Hematopoietic multipotent progenitor cell (in vitro differentiated cells): Measurements from ENCODE around the gene STXBP4. TPM values are rescaled to one million over a fixed set of nuclear protein-coding genes. Genes with fewer than 3 reads are reported as not detected.
"Not testable (repeated sequence)": the region's sequence is repeated elsewhere in the genome, so short reads cannot be mapped to it uniquely, and the experiment has no call there.

Experiments used
- DNase-seq, 3 donors: peaks; one replicate each; pipeline ENCODE4 v3.0.0-alpha.2; 2011 to 2015; ENCODE audit warnings: low read depth in 2 of 3, low spot score in 2 of 3
- total RNA-seq: library from RNA; depleted of rRNA; stranded (reverse); fragments of >200 nt; gene quantifications from one replicate; pipeline ENCODE4 v1.2.3, GENCODE V29; 2012

The STXBP4 gene
- total RNA-seq, 1 donor = 3.5 TPM

- DNase-seq = no peak
Measured at GRCh38 chr17:55038291-55038690, 69.7 kb downstream of the STXBP4 start.

GRCh38 chr17:55040611-55041010 is 72.0 kb downstream of the STXBP4 start:
- no peak for DNase-seq

GRCh38 chr17:55053855-55054254 is 85.3 kb downstream of the STXBP4 start:
- peak in 1 of 3 donors; percentile 52 for DNase-seq

GRCh38 chr17:55054429-55054828 is 85.9 kb downstream of the STXBP4 start:
- no peak for DNase-seq

GRCh38 chr17:55056526-55056925 is 88.0 kb downstream of the STXBP4 start:
- DNase-seq = no peak

DNA sequence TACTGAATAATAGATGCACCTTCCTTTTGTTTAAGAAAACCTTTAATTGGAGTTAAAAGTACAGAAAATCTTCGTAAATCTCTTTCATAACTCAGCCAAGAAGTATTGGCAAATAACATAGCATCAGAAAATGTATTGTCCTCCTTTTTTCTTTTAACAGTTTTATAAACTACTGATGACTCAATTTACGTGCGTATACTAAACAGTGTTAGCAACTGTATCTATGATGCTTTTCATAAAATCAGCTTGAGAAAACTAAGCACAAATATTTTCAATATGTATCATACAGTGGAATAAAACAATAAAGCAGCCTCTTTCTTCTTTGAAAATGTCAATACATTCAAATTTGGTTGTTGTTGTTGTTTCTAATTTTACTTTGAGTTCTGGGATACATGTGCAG is 88.6 kb downstream of the STXBP4 start:
- DNase-seq = no peak

GRCh38 chr17:55059724-55060123 is 91.2 kb downstream of the STXBP4 start:
- DNase-seq = no peak

DNA sequence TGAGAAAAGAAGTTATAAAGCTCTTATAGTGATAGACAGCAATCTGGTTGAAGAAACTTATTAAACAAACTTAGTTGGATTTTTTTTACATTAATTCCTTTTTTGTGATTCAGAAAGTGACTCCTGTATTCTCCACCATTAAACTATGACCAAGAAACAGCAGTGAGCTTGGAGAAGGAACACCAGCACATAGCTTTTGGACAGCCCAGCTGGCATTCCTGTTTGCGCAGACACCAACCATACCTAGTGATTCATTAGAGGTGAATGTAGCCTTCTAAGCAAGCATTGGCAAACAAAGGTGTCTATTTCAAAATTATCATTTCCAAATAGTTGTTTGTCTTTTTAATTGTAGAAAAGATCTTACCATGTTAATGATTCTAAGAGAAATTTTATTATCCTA is 94.4 kb downstream of the STXBP4 start:
- DNase-seq = no peak

DNA sequence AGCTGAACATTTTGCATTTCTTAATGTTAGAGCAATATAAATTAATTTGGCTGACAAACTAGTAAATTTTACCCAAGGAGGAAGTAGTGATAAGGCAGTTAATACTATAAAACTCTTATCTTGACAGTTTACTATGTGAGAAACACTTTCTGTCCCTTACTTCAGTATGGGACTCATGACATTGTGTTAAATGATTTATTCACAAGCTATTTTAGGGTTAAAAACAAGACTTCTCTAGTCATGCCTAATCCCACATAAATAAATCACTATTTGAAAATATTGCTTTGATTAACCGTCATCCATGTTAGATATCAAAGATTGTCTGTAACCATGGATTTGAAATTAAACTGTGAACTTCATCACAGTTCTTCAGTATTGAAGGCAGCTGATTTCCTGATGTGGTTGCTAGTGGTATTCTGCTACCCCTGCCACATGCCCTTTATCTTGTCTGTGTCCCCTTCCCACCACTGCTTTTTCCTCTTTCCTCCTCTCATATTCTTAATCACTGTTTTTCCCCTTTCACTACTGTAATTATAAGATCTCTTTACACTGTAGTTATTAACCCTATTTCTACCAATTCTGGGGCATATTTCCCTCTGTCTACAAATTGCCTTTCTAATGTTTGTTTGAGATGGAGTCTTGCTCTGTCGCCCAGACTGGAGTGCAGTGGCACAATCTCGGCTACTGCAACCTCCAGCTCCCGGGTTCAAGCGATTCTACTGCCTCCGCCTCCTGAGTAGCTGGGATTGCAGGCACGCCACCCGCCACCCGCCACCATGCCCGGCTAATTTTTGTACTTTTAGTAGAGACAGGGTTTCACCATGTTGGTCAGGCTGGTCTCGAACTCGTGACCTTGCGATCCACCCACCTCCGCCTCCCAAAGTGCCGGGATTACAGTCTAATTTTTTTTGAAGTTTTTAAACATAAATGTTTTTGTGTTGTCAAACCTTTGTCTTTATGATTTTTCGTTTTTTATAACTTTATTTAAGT is 95.6 kb downstream of the STXBP4 start:
- peak in 2 of 3 donors; percentile 35 to 71 for DNase-seq

- DNase-seq = peak in 2 of 3 donors; percentile 56 to 73
Measured at GRCh38 chr17:55067697-55068439, 99.3 kb downstream of the STXBP4 start.

DNA sequence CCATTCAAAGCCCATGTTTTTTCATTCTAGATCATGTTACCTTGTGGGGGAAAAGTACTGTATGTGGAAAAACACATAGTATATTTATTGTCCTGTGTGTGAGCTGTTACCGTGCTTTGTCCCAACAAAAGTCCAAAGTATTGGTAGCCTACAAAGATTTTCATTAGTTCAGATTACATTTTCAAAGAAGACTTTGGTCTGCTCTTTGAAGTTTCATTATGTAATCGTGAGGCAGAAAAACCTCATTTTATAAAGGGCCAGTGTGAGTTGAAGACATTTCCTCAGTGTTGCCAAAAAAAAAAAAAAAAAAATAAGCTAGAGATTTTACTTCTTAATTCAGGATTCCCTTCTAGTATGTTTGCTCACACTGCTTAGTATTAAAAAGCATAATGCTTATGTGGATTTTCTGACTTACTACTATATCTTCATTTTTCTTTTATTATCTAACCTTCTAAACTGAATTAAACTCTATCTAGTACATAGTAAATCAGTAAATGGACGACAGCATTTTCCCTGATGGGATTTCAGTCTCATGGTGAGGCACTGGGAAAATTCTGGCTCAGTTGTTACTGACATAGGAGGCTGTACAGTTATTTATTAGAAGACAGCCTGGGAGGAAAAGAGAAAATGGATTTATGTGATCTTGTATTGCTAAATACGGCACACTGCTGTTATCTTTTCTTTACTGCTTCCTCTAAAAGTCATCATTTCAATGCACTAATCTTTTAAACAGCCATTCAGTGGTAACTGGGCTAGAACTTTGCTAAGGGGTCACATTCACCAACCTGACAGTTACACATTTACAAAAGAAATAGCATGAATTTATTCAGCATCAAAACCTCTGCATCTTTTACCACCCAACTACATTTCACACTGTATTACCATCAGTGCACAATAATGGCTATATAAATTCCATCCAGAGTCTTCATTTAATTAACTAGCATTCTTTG is 100.6 kb downstream of the STXBP4 start:
- DNase-seq = peak in 1 of 3 donors; percentile 49

DNA sequence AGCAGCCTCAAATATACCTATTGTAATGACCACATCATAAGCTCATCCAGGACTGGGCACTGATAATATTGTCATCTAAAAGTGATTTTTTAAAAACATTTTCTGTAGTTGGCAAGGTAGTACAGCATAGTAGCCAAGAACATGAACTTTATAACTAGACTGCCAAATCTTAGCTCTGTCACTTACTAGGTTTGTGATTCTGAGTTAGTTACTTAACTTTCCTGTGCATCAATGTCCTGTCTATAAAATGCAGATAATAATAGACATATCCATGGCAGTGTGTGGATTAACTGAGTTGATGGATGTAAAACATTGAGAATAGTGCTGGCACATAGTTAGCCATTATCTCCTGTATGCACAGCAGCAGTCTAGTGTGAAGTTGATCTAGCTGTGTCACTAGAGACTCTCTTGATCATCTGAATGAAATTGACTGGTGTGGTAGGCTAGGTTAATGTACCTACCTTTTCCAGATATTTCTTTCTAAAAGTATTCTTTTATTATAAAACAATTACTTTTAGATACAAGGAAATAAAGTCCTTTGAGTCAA is 101.5 kb downstream of the STXBP4 start:
- DNase-seq = no peak

- DNase-seq = peak in 1 of 3 donors; percentile 46
Measured at GRCh38 chr17:55072898-55073297, 104.3 kb downstream of the STXBP4 start.

DNA sequence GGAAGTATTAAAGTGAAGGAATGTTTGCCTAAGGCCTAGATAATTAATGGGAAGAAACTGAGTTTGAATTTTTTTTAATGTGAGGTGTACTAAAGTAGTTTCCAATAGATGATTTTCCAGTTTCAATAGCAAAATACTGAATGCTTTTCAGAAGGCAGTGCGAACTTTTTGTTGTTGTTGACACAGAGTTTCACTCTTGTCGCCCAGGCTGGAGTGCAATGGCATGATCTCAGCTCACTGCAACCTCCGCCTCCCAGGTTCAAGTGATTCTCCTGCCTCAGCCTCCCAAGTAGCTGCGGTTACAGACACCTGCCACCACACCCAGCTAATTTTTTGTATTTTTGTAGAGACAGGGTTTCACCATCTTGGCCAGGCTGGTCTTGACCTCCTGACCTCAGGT is 104.9 kb downstream of the STXBP4 start:
- DNase-seq = not testable (repeated sequence)

- DNase-seq = no peak
Measured at GRCh38 chr17:55081559-55081958, 113.0 kb downstream of the STXBP4 start.

DNA sequence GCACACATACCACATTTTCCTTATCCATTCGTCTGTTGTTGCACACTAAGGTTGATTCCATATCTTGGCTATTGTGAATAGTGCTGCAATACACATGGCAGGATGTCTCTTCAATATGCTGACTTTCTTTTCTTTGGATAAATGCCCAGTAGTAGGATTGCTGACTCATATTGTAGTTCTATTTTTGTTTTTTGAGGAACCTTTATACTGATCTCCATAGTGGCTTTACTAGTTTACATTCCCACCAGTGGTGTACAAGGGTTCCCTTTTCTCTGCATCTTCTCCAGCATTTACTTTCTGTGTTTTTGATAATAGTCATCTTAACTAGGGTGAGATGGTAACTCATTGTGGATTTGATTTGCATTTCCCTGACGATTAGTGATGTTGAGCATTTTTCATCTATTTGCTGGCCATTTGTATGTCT is 118.1 kb downstream of the STXBP4 start:
- DNase-seq = peak in 2 of 3 donors; percentile 72 to 93

GRCh38 chr17:55089256-55089655 is 120.7 kb downstream of the STXBP4 start:
- no peak for DNase-seq

DNA sequence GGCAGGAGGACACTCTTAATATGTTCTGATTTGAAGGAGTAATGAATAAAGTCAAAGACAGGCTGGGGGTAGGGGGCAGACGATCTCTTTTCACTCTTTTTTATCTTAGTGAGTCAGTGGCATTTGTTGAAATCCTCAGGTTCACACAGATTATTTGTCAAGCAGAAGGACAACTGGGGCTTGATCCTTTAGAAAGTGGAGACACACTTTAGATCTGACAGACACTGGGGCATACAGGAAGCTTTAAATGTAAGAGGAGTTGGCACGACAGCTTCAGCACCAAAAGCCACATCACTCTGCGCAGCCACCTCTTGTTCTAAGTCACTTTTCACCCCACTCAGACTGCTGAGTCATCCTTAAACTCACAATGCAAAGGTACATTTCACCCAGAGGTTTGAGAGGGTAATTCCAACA is 121.5 kb downstream of the STXBP4 start:
- DNase-seq = peak in 2 of 3 donors; percentile 73 to 85

- no peak for DNase-seq
Measured at GRCh38 chr17:55093353-55093752, 124.8 kb downstream of the STXBP4 start.

DNA sequence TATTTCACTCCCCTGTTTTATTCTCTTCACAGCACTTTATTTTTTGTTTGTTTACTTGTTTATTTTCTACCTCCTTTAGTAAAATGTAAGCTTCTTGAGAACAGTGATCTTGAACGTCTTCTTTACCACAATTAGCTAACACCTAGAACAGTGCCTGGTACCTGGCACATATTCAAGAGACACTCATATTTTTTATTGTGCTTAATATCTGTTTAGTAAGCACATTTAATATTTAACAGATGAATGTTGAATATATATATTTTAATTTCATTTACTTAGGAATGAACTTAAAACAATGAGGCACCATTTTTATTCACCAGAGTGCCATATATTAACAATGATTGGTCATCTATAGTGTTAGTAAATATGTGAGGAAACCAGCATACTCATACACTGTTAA is 130.2 kb downstream of the STXBP4 start:
- no peak for DNase-seq
